Panc1 (cell line): ENCODE data around the gene FBXO27.

Source experiments
- POLR2AphosphoS5 ChIP-seq: IDR thresholded peaks from 2 replicates; pipeline ENCODE4 v1.6.1; 2012; ENCODE audit warnings: mild to moderate bottlenecking, low read depth, low read length, moderate library complexity
- SIN3A ChIP-seq: IDR thresholded peaks from 2 replicates; pipeline ENCODE4 v1.6.1; 2012; ENCODE audit warnings: low read depth, mild to moderate bottlenecking, low read length, moderate library complexity, borderline replicate concordance; ENCODE audit not compliant: insufficient read depth
- TCF7L2 ChIP-seq: IDR thresholded peaks from 2 replicates; pipeline ENCODE4 v1.6.1; 2011; ENCODE audit warnings: mild to moderate bottlenecking, low read depth, low read length, inconsistent platforms
- TF ChIP-seq, protein P1 (sequence below): fragments of 450-650 bp; IDR thresholded peaks from 2 replicates; pipeline ENCODE4 v1.5.1; 2017; ENCODE audit warnings: mild to moderate bottlenecking

DNA sequence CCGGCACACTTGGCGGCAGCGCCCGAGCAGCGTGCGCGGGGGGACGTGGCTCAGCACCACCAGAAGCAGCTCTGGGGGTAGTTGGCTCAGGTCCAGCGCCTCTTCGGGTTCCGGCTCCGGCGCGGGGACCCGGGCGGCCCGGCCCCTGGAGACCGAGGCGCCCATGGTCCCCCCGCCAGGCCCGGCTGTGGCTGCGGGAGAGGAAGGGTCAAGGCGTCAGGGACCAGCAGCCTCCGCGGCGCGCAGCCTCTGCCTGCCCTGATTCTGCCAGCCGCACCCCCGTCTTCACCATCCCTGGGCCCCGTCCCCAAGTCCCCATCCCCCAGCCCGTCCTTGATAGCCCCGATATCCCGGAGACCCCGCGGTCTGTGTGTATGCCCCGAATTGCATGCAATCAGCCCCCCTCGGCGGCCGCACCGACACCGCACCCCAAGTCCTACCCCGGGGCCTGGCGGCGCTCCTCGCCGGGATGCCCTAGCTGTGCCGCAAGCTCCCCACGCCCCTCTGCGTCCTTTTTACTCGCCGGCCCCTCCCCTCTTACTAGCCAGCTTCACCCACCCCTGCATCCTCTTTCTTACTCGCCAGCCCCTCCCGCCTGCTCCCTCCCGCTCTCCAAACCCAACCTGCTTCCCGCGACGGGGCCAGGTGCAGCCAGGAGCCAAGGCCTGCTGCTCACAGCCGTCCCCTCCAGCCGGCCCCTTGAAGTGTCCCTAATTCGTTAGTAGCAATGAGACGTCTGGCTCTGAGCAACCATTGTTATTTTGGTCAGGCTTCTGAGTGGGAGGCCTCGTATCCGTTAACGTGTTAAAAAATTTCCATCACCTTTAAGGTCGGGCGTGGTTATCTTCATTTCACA is at the start of gene FBXO27:
- TF ChIP-seq, protein P1, sequence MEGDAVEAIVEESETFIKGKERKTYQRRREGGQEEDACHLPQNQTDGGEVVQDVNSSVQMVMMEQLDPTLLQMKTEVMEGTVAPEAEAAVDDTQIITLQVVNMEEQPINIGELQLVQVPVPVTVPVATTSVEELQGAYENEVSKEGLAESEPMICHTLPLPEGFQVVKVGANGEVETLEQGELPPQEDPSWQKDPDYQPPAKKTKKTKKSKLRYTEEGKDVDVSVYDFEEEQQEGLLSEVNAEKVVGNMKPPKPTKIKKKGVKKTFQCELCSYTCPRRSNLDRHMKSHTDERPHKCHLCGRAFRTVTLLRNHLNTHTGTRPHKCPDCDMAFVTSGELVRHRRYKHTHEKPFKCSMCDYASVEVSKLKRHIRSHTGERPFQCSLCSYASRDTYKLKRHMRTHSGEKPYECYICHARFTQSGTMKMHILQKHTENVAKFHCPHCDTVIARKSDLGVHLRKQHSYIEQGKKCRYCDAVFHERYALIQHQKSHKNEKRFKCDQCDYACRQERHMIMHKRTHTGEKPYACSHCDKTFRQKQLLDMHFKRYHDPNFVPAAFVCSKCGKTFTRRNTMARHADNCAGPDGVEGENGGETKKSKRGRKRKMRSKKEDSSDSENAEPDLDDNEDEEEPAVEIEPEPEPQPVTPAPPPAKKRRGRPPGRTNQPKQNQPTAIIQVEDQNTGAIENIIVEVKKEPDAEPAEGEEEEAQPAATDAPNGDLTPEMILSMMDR = no peak
- no peak for TF ChIP-seq SIN3A
- no peak for TF ChIP-seq TCF7L2
- no peak for TF ChIP-seq POLR2AphosphoS5
